ENCODE results near the gene PBLD. TPM values are rescaled to one million over a fixed set of nuclear protein-coding genes. Genes with fewer than 3 reads are reported as not detected.
"Not testable (repeated sequence)": the region's sequence is repeated elsewhere in the genome, so short reads cannot be mapped to it uniquely, and the experiment has no call there.

Gene PBLD
- total and polyA plus RNA-seq, 10 donors = 0.96 to 6.9 (median 2.7) TPM

DNA sequence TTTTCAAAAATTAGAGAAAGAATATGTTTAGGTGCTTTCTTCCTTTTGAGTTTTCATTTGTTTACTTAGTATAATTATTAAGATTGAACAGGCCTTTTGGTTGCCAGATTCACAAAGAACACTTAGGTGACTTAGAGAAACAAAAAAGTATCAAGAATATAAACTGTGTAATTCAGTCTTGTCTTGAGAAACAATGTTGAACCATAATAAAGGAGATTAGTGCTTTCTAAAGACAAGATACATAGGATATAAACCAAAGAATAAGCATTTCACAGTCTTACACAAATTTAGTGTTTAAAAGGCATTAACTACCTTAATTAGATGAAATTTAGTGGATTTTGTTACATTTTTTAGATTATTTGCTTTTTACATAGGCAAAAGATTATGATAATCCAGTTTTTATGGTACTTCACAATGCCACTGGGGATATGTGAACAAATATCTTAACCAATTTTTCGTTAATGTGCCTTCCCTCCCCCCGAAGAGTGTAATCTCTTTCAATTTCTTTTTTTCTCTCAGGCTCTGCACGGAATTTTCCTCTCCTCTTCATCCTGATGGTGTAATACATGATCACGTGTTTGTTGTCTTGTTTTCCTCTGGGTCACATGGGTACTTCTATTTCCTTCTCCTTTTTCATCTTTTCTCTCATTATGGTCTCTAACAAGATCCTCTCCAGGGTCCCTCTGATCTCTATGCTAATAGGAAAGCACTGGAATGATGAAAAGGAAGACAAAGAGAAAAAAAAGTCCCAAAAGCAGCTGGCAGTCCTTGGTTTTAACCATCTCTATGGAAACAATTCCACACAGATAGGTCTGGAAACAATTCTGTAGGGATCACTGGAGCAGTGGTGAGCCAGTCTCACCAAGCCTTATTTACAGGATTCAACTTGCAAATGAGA is 4.6 kb downstream of the PBLD start:
- Histone ChIP-seq H3K36me3 (no peaks in the 10 kb centered on the region), H3K27ac (peak overlapping the region; percentile 16 to 99 (median 80)), H3K27me3 (replicated peaks in 1 of 7) (no peaks in the 10 kb centered on the region), H3K4me3 (peak overlapping the region in 2 of 8 donors; percentile 6 to 46), H3K4me1 (peaks cover 0 to 41% (median 23%) of the 10 kb centered on the region in 6 donors), H3K9me3 (no peaks in the 10 kb centered on the region)
- no peak for TF ChIP-seq POLR2AphosphoS5 (IDR thresholded peaks at IDR 0.05)
- peak in 1 of 3 donors; percentile 3 for TF ChIP-seq POLR2A (IDR thresholded peaks at IDR 0.05)
- WGBS, 5 donors = 8 to 20% (median 13%) methylated on average over 4 of the region's 4 CpGs
- intact Hi-C loops (cut with DNase I; ENCODE audit: low total_unique reads) = no loop called here
- no peak for DNase-seq

DNA sequence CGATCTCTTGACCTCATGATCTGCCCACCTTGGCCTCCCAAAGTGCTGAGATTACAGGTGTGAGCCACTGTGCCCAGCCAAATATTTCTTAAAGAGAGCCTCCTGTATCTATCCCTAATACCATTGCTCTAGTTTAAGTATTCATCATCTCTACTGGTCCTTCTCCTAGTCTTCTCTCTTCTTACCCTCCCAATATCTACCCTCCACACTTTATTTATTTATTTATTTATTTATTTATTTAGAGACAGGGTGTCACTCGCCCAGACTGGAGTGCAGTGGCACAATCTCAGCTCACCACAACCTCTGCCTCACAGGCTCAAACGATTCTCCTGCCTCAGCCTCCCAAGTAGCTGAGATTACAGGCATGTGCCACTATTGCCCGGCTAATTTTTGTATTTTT is 8.3 kb downstream of the PBLD start:
- DNase-seq; H3K9me3 ChIP-seq; H3K27ac ChIP-seq; H3K27me3 ChIP-seq (replicated peaks in 1 of 7); H3K36me3 ChIP-seq; intact Hi-C loops (cut with DNase I; ENCODE audit: low total_unique reads); H3K4me3 ChIP-seq: not testable (repeated sequence)
- peaks cover 0 to 22% (median 14%) of the 10 kb centered on the region in 6 donors for H3K4me1 ChIP-seq
- WGBS, 5 donors = 88 to 95% (median 91%) methylated on average over 4 of the region's 4 CpGs

DNA sequence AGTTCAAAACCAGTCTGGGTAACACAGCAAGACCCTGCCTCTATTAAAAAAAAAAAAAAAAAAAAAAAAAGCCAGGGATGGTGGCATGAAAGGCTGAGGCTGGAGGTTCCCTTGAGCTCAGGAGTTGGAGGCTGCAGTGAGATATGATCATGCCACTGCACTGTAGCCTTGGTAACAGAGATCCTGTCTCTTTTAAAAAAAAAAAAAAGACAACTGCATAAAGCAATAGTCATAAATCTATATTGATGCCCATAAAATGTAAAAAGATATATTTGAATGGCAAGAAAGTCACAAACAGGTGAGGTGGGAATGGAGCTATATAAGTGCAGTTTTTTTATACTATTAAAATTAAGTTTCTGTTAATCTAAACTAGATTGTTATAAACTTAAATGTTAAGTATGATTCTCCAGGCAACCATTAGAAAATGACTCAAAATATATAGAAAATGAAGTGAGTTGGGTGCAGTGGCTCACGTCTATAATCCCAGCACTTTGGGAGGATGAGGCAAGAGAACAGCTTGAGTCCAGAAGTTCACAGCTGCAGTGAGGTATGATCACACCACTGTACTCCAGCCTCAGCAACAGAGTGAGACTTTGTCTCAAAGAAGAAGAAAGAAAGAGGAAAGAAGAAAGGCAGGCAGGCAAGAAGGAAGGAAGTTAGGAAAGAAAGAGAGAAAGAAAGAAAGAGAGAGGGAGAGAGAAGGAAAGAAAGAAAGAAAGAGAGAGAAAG is 14.2 kb downstream of the PBLD start:
- Histone ChIP-seq H3K36me3 (no peaks in the 10 kb centered on the region), H3K9me3 (peaks cover 7 to 27% (median 21%) of the 10 kb centered on the region in 8 donors), H3K27me3 (replicated peaks in 1 of 7) (no peaks in the 10 kb centered on the region), H3K4me1 (peaks cover 0 to 8% (median 0%) of the 10 kb centered on the region in 6 donors), H3K4me3 (no peak overlapping the region), H3K27ac (no peak overlapping the region)
- 63 to 96% (median 82%) methylated on average over 1 of the region's 1 CpG for WGBS, 5 donors
- no peak for TF ChIP-seq POLR2A (IDR thresholded peaks at IDR 0.05)
- TF ChIP-seq, protein P1, sequence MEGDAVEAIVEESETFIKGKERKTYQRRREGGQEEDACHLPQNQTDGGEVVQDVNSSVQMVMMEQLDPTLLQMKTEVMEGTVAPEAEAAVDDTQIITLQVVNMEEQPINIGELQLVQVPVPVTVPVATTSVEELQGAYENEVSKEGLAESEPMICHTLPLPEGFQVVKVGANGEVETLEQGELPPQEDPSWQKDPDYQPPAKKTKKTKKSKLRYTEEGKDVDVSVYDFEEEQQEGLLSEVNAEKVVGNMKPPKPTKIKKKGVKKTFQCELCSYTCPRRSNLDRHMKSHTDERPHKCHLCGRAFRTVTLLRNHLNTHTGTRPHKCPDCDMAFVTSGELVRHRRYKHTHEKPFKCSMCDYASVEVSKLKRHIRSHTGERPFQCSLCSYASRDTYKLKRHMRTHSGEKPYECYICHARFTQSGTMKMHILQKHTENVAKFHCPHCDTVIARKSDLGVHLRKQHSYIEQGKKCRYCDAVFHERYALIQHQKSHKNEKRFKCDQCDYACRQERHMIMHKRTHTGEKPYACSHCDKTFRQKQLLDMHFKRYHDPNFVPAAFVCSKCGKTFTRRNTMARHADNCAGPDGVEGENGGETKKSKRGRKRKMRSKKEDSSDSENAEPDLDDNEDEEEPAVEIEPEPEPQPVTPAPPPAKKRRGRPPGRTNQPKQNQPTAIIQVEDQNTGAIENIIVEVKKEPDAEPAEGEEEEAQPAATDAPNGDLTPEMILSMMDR (IDR thresholded peaks at IDR 0.05 in 8 of 11, conservative IDR thresholded peaks at IDR 0.05 in 3 of 11) = no peak
- TF ChIP-seq POLR2AphosphoS5 (IDR thresholded peaks at IDR 0.05) = no peak
- no peak for DNase-seq
- intact Hi-C loops (cut with DNase I; ENCODE audit: low total_unique reads) = no loop called here

DNA sequence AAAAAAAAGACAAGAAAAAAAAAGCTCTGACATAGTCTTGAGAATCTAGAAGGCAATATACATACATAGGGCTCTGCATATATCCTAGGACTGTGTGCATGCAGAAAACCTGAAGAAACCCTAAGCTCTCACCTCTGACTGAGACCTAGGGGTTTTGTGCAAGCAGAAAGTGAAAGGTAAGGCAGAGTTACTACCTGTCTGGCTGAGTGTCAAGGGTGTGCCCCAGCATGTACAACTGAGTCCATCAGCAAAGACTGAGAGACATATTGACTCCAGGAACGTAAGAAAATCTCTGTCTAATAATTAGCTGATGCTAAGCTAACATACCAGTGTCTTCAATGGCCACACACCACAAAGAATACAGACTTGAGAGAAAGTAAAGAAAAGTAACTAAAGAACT is 17.1 kb downstream of the PBLD start:
- 84 to 97% (median 88%) methylated on average over 1 of the region's 1 CpG for WGBS, 5 donors
- intact Hi-C loops (cut with DNase I; ENCODE audit: low total_unique reads) = no loop called here
- no peak for TF ChIP-seq POLR2A (IDR thresholded peaks at IDR 0.05)
- TF ChIP-seq, protein P1 (IDR thresholded peaks at IDR 0.05 in 8 of 11, conservative IDR thresholded peaks at IDR 0.05 in 3 of 11) = no peak
- no peak for DNase-seq
- Histone ChIP-seq H3K9me3 (peaks cover 7 to 27% (median 21%) of the 10 kb centered on the region in 8 donors), H3K36me3 (no peaks in the 10 kb centered on the region), H3K4me1 (peaks cover 0 to 8% (median 0%) of the 10 kb centered on the region in 6 donors), H3K4me3 (no peak overlapping the region), H3K27ac (no peak overlapping the region), H3K27me3 (replicated peaks in 1 of 7) (no peaks in the 10 kb centered on the region)

DNA sequence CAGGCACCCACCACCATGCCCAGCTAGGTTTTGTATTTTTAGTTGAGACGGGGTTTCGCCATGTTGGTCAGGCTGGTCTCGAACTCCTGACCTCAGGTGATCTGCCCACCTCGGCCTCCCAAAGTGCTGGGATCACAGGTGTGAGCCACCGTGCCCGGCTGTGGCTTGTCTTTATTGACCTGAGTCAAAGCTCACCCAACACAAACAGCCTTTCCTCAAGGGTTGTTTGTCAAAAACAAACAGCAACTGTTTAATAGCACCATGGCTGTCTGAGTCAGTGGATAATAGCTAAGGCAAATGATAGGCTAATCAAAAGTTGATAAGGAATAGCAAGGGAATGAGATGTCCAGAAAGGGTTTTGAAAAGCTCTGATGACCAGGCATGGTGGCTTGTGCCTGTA is 17.8 kb downstream of the PBLD start:
- H3K27ac ChIP-seq; DNase-seq; H3K27me3 ChIP-seq (replicated peaks in 1 of 7); H3K36me3 ChIP-seq; H3K4me3 ChIP-seq; intact Hi-C loops (cut with DNase I; ENCODE audit: low total_unique reads); H3K4me1 ChIP-seq: not testable (repeated sequence)
- 91 to 99% (median 97%) methylated on average over 6 of the region's 6 CpGs for WGBS, 5 donors
- H3K9me3 ChIP-seq = peaks cover 7 to 27% (median 21%) of the 10 kb centered on the region in 8 donors

Measured in spleen (tissue), 11 donors.